Measurements from ENCODE around the gene MAP7.

MAP7 gene

DNA sequence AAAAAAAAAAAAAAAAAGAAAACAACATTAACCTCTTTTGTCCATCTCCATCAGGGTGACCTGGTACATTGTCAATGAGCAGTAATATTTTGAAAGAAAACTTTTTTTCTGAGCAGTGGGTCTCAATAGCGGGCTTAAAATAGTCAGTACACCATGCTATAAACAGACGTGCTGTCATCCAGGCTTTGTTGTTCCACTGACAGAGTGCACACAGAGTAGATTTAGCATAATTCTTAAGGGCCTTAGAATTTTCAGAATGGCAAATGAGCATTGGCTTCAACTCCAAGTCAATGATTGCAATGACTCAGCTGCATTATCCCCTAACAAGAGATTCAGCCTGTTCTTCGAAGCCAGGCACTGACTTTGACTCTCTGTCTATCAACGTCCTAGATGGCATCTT, 35.6 kb downstream of the MAP7 start:
- CTCF ChIA-PET: interaction anchor here (1.3 kb wide), 1 partner anchor 130 kb away, joined by 3 read pairs; no protein-coding TSS in a partner anchor
- no peak for DNase-seq (ENCODE audit: extremely low spot score)
- POLR2A ChIA-PET: no interaction called here
- TF ChIP-seq, protein P1, sequence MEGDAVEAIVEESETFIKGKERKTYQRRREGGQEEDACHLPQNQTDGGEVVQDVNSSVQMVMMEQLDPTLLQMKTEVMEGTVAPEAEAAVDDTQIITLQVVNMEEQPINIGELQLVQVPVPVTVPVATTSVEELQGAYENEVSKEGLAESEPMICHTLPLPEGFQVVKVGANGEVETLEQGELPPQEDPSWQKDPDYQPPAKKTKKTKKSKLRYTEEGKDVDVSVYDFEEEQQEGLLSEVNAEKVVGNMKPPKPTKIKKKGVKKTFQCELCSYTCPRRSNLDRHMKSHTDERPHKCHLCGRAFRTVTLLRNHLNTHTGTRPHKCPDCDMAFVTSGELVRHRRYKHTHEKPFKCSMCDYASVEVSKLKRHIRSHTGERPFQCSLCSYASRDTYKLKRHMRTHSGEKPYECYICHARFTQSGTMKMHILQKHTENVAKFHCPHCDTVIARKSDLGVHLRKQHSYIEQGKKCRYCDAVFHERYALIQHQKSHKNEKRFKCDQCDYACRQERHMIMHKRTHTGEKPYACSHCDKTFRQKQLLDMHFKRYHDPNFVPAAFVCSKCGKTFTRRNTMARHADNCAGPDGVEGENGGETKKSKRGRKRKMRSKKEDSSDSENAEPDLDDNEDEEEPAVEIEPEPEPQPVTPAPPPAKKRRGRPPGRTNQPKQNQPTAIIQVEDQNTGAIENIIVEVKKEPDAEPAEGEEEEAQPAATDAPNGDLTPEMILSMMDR (IDR thresholded peaks at IDR 0.05; ENCODE audit: control extremely low read depth, extremely low read depth, low read depth, missing control alignments): no peak

DNA sequence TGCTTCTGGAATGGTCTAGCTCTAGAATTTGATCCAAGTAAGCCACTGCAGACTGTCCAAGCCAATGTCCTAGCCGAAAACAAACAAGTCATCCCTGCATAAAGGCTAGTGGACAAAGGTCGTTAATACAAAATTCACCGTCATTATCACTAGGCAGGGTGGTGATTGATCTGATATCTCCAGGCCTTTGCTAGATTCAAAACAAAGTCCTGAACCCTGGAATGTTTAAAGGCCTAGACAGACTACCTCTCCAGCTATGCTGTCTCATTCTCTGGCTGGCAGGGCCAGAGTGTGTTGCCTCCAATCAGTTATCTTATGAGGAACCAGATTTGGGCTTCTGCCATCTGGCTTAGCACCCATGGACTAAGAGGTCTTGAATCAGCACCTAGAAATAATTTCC, 38.3 kb downstream of the MAP7 start:
- CTCF ChIA-PET: interaction anchor here (0.8 to 1.6 kb wide), 3 partner anchors 14 to 18 kb away, joined by 3 read pairs; no protein-coding TSS in a partner anchor
- TF ChIP-seq, protein P1 (IDR thresholded peaks at IDR 0.05; ENCODE audit: control extremely low read depth, extremely low read depth, low read depth, missing control alignments): no peak
- DNase-seq (ENCODE audit: extremely low spot score): no peak
- POLR2A ChIA-PET: no interaction called here

DNA sequence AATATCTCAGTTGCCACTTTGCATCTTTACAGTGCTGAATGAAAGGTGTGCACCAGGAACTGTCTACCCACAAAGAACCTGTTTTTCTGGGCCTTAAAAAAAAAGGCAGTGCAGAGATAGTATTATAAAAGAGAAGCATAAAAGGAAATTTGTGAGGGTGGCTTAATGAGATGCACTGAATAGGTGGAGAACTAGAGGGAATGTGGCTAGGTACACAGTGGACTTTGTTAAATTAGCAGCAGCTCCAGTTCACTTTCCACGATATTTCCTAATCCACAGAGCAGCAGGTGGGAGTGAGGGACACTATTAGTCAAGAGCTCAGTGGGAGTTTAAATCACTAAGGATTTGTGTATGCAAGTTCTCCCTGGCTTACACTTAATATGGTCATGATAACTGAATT, 38.8 kb downstream of the MAP7 start:
- ChIA-PET CTCF (interaction anchor here (0.8 to 1.6 kb wide), 3 partner anchors 15 to 19 kb away, joined by 3 read pairs; no protein-coding TSS in a partner anchor), POLR2A (no interaction called here)
- TF ChIP-seq, protein P1 (IDR thresholded peaks at IDR 0.05; ENCODE audit: control extremely low read depth, extremely low read depth, low read depth, missing control alignments): no peak
- no peak for DNase-seq (ENCODE audit: extremely low spot score)

DNA sequence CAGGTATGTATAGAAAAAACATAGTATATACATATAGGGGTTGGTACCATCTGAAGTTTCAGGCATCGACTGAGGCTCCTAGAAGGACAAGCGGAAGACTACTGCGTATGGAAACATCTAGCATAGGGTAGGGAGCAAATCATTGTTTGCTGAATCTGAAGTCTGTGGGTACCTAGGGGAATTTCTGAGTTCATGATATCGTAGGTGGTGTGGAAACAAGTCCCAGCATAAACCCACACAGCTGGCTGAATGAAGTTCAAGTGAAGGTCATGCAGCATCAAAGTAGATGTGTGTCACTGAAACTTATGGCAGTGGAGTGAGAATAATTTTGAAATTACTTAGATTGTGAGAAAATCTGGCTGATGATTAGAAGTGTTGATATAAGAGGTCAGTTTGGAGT, 39.4 kb downstream of the MAP7 start:
- DNase-seq (ENCODE audit: extremely low spot score): peak; percentile 17
- CTCF ChIA-PET: interaction anchor here (0.8 to 1.1 kb wide), 2 partner anchors 15 kb away, joined by 3 read pairs; no protein-coding TSS in a partner anchor
- POLR2A ChIA-PET: no interaction called here
- TF ChIP-seq, protein P1 (IDR thresholded peaks at IDR 0.05; ENCODE audit: control extremely low read depth, extremely low read depth, low read depth, missing control alignments): no peak

DNA sequence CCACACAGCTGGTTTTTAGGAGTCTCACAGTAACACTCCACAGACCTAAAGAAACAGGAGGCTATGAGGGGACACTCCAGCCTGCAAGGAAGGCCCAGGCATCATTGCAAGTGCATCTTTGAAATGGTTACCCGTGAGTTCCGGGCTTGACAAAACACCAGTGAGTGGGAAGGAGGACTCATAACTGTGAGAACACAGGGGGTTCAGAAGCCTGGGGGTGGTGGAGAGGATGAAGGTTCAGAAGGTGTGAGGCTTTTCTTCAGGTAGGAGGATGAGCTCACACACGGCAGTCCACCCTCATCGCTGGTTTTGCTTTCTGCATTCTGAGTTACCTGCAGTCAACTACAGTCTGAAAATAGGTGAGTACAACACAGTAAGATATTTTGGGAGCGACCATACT, 39.9 kb downstream of the MAP7 start:
- TF ChIP-seq, protein P1 (IDR thresholded peaks at IDR 0.05; ENCODE audit: control extremely low read depth, extremely low read depth, low read depth, missing control alignments): no peak
- POLR2A ChIA-PET: no interaction called here
- no peak for DNase-seq (ENCODE audit: extremely low spot score)
- CTCF ChIA-PET: no interaction called here

DNA sequence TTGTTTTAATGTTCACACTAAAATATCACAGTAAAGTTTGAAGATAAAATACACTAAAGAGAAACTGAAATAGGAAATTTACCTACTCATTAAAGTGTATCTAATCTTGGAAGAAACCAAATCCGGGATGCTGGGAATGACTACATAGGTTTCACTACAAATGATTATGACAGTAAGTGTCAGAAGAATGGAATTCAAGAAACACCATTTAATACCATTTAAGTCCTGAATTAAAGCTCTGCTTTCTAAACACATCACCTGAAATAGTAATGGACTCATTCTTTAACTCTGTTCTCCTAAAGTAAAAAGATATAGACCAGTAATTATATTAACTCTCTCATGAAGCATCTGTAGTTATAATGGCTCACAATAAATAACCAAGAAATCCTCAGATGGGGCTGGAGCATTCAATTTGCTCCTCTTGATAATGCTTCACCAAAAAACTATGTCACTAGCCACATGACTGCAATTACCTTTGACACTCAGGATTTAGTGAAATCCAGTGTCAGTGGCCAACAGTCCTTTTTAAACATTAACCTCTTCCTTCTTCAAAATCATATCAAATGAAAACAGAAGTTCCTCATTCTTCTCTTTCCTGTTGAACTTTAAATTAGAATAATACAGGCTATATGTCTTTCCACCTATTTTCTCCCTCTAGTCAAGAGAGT, 41.4 kb downstream of the MAP7 start:
- ChIA-PET CTCF (interaction anchor here (1.2 kb wide), 1 partner anchor 12 kb away, joined by 3 read pairs; no protein-coding TSS in a partner anchor), POLR2A (no interaction called here)
- TF ChIP-seq, protein P1 (IDR thresholded peaks at IDR 0.05; ENCODE audit: control extremely low read depth, extremely low read depth, low read depth, missing control alignments): no peak
- no peak for DNase-seq (ENCODE audit: extremely low spot score)
